ENCODE results near the gene GAS6.
A peak's percentile ranks its signal among the peaks of the same experiment; 100 is the strongest.

GAS6 gene

DNA sequence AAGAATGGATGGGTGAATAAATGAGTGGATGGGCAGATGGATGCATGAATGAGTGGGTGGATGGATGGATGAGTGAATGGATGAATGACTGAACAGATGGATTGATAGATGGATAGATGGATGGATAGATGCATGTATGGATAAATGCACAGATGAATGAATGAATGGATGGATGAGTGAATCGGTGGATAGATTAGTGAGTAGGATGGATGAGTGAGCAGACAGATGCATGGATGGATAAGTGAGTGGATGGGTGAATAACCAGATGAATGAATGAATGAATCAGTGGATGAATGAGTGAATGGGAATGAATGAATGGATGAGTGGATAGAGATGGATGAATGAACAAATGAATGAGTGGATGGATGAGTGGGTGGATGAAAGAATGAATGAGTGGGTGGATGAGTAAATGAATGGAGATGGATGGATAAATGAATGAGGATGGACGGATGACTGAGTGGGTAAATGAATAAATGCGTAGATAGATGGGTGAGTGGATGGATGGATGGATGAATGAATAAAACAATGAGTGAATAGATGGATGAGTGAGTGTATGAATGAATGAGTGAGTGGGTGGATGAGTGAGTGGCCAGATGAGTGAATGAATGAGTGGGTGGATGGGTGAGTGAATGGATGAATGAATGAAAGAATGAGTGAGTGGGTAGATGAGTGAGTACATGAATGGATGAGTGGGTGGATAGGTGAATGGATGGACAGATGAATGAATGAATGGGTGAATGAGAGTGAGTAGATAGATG is 13.0 kb downstream of the GAS6 start:
- no peak for DNase-seq

GRCh38 chr13:113849981-113850721 is 13.7 kb downstream of the GAS6 start:
- DNase-seq = no peak

DNA sequence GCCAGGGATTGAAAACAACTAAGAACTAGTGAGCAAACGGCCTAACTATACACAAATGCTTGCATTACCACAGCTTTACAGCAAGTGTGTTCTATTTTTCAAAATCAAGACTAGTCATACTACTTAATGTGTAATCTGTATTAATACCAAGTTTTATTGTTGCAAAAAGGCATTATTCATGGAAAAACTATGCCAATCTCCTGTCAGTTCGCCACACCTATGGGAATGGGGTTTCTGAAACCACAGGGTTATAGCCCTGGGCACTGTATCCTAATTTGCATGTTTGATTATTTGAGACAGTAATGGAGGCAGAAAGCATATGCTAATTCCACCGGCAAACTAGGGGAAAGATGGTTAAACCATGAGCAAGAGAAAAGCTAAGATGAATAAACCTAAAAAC is 14.3 kb downstream of the GAS6 start:
- DNase-seq = no peak

DNA sequence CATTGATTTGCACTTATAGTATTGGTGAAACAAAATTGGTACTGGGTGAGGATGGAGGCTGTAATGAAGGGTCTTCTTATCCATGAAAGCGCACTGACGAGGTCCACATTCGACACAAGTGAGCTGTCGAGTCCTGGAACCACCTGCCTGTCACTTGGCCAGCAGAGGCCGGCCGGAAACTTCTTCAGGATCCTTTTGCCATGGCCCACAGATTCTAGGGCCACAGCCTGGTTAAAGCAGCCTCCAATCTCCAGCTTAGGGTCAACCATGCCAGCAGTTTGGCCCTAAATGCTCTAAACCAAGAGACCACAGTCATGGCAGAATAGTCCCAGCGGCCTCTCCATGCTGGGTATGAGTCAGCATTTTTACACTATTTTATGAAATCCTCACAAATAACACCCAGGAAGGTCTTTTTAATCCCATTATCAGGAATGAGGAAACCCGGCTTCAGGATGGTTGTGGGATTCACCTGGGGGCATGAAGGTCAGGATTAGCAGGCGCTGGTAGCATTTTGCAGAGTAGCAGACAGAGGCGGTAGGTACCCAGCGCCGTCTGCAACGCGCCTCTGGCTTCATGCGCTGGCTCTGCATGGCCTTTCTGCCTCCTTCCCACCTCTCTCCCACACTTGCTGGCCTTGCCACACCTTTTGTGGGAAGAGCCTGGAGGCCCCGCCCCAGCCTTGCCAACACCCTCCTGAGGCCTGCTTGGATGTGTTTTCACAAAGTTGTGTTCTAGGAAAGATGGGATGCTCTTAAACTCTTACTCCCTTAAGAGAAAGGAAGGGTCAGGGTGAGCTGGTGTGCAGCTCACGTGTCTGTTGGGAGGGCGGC is 15.2 kb downstream of the GAS6 start:
- DNase-seq = no peak

DNA sequence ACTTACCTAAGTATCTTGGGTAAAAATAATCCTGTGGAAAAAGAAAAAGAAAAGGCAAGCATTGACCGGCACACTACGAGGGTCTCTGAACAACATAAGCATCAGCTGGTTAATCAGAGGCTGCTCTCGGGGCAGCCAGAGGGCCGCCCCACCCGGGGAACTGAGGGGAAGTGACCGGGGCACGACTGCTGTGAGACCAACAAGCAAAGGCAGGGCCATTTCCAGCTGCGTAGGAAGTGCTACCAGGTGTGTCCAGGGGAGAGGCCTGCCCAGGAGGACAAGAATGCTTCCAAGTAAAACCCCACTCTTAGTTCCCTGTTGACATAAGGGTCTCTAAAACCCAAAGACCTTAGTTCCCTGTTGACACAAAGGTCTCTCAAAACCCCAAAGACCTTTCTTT is 15.9 kb downstream of the GAS6 start:
- DNase-seq = no peak

DNA sequence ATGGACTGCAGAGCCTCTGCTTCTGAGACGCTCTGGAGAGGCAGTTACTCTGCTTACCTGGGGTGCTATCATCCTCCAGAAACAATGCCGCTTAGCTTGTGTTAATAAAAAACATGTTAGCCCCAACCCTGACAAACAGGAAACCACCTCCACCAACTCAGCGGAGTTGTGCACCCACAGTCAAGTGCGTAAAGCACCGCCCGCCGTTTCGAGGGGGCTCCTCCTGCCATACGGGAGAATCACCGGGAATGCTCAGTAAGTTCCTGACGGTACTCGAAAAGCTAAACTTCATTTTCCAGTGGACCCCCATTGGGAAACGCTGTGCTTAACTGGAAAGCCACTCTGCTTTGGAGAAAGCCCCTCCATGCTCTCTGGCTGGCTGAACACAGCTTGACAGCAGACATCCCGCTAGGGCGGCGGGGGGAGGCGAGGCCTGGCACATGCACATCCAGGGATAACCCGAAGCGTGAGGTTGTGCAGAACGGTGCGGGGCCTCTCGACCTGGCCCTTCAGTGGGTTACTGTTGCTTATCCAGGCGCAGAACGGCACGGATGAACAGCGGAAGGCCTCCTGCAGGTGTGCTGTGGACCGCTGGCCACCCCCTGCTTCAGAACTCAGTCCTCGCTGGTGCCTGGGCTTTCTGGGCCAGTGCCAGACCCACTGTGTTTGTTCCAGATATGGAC is 17.1 kb downstream of the GAS6 start:
- DNase-seq = no peak

- no peak for DNase-seq
These were observed 17.9 kb downstream of the GAS6 start for GRCh38 chr13:113845723-113846635.

GRCh38 chr13:113845055-113845454 is 18.8 kb downstream of the GAS6 start:
- no peak for DNase-seq

DNA sequence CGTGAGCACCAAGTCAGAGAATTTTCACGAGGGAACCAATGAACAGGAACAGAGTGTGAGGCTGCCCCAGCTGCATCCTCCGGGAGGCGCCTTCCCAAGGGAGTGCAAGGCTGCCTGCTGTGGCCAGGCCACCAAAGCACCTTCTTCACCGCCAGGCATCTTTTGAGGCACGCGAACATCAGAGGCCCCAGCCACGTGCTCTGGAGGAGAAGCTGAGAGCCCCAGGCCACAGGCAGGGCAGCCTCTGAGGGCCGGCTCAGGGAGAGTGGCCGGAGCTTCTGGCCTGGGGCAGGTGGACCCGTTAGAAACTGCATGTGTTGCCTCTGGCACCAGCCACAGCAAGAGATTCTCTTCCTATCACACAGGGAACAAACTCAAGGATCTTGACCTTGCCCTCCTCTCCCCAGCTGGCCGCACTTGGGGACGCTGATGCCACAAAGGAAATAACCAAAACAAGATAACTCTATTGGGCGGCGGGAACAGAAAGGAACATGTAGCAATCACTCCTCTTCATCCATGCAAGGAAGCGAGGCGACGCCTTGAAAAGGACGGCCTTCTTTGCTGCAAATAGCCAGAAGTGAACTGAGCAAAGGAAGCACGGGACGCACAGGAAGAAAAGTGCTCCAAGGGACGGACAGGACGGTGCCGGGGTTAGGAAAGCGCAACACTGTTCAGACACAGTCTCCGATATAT is 19.9 kb downstream of the GAS6 start:
- no peak for DNase-seq

GRCh38 chr13:113843063-113843654 is 20.7 kb downstream of the GAS6 start:
- DNase-seq = no peak

DNA sequence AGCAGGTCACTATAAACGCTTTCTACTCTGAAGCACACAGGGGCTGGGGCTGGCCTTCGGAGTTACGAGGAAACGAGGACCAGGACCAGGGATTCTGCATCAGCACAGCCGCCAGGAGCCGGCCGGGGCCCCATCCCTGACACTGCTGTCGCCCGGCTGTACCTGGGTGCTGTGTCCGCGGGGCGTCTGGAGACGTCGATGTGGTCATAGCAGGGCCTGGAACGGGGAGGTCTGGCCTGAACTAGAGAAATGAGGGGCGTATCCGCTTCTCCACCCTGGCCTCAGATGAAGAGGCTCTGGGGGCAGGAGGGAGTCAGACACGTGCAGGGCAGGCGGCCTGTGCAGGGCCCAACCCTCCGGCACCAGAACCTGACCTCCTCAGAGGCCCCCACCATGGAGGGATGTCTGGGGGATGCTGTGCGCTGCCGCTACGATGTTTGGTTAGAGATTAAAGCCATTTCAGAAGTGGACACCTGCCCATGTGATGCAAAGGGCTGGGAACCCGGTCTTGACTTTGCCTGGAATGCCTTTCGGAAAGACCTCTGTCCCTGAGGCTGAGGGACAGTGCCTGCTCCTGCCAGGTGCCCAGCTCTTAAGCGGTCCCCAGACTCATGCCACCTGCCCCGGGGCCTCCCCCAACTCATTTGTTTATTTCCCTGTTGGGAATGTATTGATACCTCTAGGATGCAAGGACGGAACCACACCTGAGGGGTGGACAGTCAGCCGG is 21.4 kb downstream of the GAS6 start:
- DNase-seq = no peak

GRCh38 chr13:113841353-113841650 is 22.6 kb downstream of the GAS6 start:
- no peak for DNase-seq

GRCh38 chr13:113840541-113841352 is 23.1 kb downstream of the GAS6 start:
- no peak for DNase-seq

- no peak for DNase-seq
These were observed 24.2 kb downstream of the GAS6 start for GRCh38 chr13:113839536-113840204.

- no peak for DNase-seq
These were observed 25.1 kb downstream of the GAS6 start for GRCh38 chr13:113838711-113839201.

GRCh38 chr13:113837560-113838355 is 26.1 kb downstream of the GAS6 start:
- peak; percentile 65 for DNase-seq

DNA sequence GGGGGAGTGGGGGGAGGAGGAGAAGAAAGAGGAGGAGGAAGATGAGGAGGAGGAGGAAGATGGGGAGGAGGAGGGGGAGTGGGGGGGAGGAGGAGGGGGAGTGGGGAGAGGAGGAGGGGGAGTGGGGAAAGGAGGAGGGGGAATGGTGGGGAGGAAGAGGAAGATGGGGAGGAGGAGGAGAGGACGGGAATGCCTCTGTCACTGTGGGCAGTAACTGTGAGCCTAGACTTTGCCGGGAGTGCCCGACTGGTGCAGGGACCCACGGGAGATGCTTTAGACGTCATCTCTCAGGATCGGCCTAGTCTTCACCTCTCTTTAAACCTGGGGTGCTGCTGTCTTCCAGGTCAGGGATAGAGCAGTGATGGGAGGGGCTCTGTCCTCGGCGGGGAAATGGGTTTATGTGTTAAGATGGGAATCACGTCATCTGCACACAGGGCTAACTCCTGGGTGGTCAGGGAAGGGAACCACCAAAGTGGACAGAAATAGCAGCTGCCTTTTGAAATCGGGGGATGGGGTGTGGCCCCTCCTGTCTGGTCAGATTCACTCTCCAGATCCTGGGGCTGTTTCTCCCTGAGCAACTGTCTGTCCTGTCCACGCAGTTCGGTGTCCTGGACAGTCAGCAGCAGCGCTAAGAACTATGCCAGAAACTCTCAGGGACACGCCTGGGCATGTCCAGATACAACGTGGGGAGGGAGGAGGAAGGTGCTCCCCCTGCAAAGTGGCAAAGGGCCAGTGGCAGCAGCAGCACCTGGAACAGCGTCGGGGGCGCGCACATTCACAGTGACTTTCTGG is 26.9 kb downstream of the GAS6 start:
- peak; percentile 74 for DNase-seq

All from NCI-H1694 treated with DMSO at 0.1 percent for 48 hours (cell line).